Tibial nerve (tissue), 3 donors: ENCODE measurements around the gene PLG.

ENCODE experiments used
- POLR2A ChIP-seq, 2 donors: fragments of 450-650 bp; IDR thresholded peaks; one replicate each; pipeline ENCODE4 v1.6.1; 2017; ENCODE audit warnings: antibody characterized with exemption in 2 of 2, mild to moderate bottlenecking in 2 of 2, moderate library complexity in 2 of 2
- TF ChIP-seq, protein P1 (sequence below), 5 experiments: fragments of 200-600 bp in 3 of 5; fragments of 450-650 bp in 2 of 5; sonication (generic) in 3 of 5; IDR thresholded peaks; one replicate each; pipeline ENCODE4 v1.5.1; 2016 to 2019; ENCODE audit warnings: antibody characterized with exemption in 5 of 5, mild to moderate bottlenecking in 3 of 5, moderate library complexity in 2 of 5

DNA sequence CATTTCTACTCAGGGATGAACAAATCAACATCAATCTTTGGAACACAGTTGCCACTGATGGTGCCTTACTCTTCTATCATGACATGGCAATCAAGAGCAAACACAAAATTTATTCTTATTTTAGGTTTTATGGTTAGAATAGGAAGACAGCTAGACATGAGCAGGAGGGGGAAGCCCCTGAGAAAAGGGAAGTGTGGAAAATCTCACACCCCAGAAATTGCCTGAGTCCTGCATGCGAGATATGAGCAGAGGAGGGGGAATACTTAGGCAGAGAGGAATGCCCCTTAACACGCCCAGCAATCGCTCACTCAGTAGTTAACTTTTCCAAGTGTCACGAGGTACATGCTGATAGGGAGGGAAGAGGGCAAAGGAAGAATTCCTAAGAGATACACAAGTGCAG, 79.3 kb downstream of the PLG start:
- TF ChIP-seq POLR2A (IDR thresholded peaks at IDR 0.05) = no peak
- TF ChIP-seq, protein P1, sequence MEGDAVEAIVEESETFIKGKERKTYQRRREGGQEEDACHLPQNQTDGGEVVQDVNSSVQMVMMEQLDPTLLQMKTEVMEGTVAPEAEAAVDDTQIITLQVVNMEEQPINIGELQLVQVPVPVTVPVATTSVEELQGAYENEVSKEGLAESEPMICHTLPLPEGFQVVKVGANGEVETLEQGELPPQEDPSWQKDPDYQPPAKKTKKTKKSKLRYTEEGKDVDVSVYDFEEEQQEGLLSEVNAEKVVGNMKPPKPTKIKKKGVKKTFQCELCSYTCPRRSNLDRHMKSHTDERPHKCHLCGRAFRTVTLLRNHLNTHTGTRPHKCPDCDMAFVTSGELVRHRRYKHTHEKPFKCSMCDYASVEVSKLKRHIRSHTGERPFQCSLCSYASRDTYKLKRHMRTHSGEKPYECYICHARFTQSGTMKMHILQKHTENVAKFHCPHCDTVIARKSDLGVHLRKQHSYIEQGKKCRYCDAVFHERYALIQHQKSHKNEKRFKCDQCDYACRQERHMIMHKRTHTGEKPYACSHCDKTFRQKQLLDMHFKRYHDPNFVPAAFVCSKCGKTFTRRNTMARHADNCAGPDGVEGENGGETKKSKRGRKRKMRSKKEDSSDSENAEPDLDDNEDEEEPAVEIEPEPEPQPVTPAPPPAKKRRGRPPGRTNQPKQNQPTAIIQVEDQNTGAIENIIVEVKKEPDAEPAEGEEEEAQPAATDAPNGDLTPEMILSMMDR (IDR thresholded peaks at IDR 0.05) = no peak
